SKM-1 (cell line): Measurements from ENCODE around the gene SDHAF1.
"Not testable (repeated sequence)": the region's sequence is repeated elsewhere in the genome, so short reads cannot be mapped to it uniquely, and the experiment has no call there.

Source experiments
- DNase-seq: peaks from one replicate; lab custom pipeline; 2025; ENCODE audit not compliant: unreplicated experiment; lab: John Stamatoyannopoulos, UW

SDHAF1 gene, protein sequence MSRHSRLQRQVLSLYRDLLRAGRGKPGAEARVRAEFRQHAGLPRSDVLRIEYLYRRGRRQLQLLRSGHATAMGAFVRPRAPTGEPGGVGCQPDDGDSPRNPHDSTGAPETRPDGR

DNA sequence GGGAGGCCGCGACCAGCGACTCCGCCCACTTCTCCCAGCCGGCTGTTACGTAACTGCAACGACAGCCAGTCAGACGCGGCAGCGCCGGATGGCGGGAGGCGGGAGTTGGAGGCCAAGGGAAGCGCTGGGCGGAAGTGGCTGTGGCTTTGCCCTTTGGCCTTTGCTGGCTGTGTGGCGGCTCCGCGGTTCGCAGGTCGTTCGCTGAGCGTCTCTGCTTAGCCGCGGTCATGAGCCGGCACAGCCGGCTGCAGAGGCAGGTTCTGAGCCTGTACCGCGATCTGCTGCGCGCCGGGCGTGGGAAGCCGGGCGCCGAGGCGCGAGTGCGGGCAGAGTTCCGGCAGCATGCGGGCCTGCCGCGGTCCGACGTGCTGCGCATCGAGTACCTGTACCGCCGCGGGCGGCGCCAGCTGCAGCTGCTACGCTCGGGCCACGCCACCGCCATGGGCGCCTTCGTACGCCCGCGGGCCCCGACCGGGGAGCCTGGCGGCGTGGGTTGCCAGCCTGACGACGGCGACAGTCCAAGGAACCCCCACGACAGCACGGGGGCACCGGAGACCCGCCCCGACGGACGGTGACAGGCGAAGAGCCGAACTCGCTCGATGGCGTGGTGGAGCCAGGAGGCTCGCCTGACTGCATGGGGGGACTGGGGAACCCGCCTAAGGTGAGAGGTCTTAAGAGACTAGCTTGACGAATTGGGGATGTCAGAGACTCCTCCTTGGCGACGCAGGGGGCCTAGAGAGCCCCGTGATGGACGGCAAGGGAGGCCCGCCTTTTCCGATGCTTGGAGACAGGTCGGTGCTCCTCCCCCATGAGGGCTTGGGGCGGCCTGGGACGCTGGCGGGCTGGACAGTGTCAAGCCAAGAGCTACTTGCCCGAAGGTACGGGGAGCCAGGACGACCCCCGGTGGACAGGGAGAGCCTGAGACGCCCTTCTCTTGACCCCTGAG lies at the start of gene SDHAF1:
SDHAF1 (plus strand) TSS at position 141 of the 946 bp plus-strand sequence; CDS start at position 228, 87 bp downstream.
- peak; percentile 89 for DNase-seq

DNA sequence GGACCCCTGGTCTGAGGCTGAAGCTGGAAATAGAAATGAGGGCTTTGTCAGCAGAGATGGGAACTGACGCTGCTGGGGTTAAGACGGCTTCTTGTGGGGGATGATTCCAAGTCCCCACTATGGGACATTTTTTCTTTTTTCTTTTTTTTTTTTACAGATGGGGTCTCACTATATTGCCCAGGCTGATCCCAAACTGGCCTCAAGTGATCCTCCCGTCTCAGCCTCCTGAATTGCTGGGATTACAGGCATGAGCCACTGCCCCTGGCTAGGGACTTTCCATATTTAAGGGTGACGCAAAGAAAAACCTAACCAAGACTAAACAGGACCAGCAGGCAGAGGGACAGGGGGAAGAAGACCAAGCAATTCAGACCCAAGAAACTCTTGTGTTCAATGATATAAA lies 48.8 kb upstream of the SDHAF1 start:
- no peak for DNase-seq

DNA sequence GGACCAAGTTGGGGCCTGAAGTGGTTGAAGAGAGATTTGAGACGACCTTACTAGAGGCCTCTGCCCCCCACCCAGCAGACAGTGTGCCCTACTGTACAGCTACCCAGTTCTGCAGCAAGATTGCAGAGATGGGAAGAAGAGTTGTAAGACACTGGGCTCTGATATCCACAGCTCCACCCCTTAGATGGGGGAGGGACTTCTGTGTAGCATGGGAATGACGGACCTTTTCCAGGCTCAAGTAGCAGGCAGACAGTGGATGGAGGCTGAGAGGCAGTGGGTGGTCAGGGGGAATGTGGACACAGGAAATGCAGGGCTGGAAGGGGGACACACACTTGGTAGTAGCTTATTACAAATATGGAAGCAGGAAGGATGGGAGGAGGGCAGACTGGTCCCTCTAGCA lies 45.9 kb upstream of the SDHAF1 start:
- no peak for DNase-seq

DNA sequence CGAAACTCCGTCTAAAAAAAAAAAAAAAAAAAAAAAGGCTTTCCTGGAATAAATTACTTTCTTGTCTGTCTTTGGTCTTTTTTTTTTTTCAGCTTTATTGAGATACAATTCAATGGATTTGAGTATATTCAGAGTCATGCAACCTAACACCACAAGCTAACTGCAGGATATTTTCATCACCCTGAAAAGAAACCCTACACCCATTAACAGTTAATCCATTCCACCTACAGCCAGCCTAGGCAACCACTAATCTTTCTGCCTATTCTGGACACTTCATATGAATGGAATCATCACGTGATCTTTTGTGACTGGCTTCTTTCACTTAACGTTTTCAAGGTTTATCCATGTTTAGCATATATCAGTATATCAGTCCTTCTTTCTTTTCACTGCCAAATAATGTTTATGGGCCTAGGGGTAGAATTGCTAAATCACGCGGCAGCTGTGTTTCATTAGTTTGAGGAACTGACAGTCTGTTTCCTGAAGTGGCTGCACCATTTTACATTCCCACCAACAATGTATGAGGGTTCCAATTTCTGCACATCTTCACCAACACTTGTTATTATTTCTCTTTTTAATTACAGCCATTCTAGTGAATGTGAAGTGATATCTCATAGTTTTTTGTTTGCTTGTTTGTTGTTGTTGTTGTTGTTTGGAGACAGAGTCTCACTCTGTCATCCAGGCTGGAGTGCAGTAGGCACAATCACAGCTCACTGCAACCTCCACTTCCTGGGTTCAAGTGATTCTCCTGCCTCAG lies 38.9 kb upstream of the SDHAF1 start:
- no peak for DNase-seq

DNA sequence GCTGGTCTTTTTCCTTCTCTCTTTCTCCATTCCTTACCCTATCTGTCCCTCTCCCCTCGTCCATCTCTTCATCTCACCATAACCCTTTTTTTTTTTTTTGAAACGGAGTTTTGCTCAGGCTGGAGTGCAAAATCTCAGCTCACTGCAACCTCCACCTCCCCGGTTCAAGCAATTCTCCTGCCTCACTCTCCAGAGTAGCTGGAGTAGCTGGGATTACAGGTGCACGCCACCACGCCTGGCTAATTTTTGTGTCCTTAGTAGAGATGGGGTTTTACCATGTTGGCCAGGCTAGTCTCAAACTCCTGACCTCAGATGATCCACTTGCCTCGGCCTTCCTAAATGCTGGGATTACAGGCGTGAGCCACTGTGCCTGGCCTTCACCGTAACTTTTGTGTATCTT lies 37.6 kb upstream of the SDHAF1 start:
- not testable (repeated sequence) for DNase-seq

DNA sequence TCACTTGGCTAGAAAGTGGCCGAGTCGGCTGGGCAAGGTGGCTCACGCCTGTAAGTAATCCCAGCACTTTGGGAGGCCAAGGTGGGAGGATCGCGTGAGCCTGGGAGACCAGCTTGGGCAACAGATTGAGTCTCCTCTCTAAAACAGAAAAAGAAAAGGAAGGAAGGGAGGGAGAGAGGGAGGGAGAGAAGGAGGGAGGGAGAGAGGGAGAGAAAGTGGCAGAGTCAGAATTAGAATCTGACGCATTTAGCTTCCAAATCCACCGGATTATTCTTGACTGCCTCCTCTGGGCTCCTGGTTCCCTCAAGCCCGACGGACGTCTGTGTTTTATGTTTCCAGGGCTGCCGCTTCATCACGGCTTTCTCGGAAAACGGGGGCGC lies 36.3 kb upstream of the SDHAF1 start:
- DNase-seq = no peak

DNA sequence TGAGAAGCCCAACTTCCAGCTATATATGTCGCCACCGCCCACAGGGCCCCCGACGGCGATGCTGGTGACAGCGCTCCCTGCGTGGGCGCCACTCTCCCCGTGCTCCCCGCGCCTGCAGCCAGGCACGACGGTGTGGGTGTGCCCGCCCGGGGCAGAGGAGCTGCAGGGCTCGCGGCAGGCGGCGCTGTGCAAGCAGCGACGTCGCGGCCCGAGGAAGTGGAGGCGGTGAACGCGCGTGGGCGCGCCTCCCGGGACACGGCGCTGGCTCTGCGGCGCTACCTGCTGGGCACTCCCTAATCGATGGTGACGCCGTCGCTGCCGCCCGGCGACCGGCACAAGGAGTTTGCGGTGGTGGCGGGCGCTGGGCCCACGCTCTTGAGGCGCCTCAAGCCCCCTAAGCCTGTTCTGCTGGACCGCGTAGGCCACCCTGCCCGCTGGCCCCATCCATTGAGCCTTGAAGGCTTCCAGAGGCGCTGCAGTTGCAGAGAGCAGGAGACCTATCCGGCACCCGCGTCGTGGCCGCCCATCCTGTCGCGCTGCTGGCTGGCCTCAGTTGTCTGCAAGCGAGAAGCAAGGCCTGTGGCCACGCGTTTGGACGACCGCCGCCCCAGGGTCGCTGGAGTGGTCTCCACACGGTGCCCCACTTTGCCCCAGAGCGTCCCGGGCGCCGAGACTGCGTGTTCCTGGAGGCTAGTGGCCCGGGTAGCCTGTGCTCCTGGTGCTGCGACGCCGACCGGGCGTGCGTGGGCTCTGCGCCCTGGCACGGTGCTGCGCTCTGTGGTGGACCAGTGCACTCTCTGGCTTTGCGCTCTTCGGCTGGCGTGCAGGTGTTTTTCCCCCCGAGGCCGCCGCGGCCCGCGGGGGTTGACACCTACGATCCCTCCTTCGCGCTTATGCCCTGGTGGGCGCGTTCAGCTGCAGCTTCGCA lies 35.7 kb upstream of the SDHAF1 start:
- DNase-seq = no peak

DNA sequence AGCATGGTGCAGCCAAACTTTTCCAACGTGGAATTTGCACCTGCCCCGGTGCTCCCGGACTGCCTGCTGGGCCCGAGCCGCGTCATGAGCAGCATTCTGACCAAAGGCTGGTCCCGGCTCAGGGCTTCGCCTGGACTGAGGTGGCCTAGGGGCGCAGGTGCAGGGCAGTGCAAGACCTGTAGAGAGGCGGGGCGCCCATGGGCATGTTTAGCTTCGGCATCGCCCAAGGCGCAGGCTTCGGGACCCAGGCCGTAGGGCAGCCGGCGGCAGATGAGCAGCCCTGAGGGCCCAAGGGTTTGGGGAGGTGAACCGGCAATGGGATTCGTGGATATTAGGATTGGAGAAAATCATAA lies 35.0 kb upstream of the SDHAF1 start:
- DNase-seq = no peak

DNA sequence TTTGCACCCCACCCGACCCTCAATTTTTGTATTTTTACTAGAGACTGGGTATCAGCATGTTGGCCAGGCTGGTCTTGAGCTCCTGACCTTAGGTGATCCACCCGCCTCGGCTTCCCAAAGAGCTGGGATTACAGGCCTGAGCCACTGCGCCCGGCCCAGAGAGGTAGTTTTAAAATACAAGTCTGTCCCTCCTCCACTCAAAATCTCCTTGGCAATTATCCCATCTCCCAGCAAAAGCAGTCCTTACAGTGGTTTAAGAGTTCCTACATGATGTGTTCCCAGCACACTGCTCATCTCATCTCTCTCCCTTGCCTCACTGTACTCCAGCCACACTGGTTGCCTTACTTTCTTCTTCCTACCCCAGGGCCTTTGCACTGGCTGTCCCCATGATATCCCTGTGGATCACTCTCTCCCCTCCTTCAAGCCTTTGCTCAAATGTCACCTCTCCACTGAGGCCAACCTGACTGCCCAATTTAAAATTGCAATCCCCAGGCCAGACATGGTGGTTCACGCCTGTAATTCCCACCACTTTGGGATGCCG lies 34.5 kb upstream of the SDHAF1 start:
- no peak for DNase-seq

DNA sequence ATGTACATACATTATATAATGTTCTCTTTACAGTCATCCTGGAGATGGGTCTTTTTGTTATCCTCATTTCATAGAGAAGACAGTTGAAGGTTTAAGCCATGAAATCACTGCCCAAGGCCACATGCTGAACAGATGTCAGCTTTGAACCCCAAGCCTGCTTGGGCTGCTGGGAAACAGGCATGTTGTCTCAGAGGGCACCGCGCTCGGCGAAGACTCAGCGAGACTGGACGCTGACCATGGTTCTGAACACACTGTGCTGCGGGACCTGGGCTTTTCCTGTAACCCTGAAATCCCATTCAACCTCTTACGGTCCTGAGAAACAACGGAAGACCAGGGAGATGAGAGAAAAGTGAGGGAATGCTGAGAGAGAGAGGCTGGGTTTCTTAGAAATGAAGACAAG lies 31.5 kb upstream of the SDHAF1 start:
- no peak for DNase-seq

DNA sequence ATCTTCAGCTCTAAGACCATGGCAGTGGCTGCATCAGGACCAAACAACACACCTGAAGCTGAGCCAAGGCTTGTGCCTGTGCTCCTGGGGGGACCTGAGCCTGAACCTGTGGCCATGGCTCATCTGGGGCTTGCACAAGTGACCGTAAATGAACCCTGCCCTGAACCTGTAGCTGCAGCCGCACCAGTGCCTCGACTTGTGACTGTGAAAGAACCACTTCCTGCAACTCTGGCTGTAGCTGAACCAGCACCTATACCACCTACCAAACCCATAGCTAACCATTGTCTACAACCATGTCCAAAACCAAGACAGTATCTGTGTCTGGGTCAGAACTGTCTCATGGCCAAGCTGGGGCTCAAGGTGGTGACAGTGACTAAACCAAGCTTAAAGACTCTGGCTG lies 28.2 kb upstream of the SDHAF1 start:
- DNase-seq = no peak

DNA sequence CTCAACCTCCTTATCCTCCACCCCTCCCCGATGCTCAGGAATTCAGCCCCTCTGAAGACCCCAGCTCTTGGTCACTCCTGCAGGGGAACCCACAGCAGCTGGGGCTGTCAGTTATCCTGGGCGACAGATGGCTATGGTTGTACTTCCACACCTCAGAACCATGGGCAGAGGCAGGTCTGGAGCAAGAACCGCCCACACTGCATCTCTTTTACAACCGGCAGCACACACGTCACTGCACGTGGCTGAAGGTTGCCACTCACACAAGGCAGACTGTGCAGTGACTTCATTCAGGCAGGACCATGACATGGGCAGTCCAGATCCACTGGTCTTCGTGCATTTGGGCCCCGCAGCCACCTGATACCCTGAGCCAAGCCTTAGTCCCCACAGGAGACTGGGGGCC lies 21.5 kb upstream of the SDHAF1 start:
- DNase-seq = no peak

DNA sequence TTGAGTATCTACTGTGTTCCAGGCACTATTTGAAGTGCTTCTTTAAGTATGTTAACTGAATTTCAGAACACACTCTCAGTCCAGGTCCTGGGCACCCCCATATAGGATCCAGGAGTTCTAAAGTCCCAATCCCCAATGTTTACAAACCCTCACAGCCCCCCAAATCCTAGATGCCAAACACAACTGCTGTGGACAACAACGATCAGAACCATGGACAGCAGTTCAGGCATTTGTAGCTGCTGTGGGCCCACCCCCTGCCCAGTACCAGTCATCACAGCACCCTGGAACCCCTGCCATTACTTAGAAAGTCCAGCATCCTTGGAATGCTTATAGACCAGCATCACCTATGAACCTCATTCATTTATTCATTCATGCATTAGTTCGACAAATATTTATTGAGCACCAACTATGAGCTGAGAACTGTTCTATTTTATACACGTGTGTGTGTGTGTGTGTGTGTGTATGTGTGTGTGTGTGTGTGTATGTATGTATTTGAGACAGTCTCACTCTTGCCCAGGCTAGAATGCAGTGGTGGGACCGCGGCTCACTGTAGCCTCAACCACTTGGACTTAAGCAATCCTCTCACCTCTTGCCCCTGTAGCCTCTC lies 19.3 kb upstream of the SDHAF1 start:
- DNase-seq = no peak

DNA sequence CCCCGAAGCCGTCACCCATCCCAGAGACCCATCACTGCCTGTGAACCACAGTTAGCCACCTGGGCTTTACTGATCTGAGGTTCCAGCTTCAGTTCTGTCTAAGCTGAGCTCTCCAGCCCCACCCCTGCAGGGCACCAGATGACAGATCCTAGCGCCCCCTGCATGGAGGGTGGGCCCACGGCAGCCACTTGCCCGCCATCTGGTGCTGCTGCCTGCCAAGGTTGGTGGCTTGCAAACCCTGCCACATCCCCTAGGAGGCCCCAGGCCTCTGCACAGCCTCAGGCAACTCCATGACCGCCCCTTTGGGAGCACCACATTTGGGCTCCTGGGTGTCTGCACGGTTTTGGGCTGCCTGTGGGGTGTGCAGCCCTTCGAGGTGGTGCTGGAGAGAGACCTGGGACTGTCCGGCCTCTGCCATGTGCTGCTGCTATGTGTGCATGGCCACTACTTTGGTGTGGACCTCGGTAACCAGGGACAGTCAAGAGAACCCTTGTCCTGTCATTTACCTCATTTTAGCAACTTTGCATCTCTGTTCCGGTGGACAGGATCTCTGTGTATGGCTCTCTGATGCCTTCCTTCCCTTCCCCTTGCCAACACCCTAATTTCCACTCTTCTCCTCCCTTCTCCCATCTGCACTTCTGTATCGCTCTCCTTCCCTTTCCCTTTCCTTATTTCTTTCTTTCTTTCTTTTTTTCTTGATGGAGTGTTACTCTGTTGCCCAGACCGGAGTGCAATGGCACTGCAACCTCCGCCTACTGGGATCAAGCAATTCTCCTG lies 17.4 kb upstream of the SDHAF1 start:
- DNase-seq = no peak

DNA sequence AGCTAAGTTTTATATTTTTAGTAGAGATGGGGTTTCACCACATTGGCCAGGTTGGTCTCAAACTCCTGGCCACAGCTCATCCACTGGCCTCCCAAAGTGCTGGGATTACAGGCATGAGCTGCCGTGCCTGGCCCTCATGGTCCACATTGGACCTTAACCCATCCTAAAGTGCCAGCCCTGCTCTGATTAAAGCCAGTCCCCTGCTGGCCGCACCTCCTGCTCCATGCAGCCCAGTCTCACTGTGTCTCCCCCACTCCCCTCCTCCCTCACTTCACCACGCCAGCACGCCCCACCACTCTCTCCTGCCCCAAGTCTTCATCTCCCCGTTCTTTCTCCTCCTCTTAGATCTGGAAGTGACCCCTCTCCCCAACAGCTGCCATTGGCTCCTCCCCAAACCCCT lies 16.7 kb upstream of the SDHAF1 start:
- DNase-seq = no peak

DNA sequence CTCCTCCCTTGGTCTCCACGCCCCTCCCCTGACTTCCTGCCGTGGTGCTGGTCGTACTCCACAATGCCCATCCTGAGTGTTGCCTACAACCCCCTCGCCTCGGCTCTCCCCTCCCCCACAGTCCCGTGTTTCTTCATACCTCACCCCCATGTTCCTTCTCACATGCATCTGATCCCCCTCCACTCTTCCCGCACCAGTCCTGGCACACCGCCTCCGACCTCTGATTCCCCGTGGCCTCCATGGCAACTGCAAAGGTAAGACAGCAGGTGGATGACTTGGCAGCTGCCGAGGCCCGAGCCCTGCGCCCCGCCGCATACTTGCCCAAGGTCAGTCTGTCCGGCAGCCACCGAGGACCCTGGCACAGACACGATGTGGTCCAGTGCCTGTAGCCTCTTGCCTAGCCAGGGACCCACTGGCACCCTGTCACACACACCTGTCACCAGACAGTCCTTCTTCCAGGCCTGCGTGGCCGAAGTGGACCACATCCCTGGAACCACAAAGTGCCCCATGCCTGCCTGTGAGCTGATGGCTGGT lies 16.1 kb upstream of the SDHAF1 start:
- no peak for DNase-seq

DNA sequence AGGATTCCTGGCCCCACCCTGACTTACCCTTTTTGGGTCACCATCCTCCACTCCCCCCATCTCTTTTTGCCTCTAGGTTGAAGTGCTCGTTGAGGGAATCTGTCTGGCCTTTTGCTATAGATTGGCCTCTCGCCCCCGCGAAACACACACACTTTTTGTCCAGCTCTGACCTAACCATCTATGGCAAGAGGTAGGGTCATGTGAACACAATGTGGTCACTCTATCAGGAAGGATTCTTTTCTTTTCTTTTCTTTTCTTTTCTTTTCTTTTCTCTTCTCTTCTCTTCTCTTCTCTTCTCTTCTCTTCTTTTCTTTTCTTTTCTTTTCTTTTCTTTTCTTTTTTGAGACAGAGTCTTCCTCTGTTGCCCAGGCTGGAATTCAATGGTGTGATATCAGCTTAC lies 14.0 kb upstream of the SDHAF1 start:
- DNase-seq = not testable (repeated sequence)

DNA sequence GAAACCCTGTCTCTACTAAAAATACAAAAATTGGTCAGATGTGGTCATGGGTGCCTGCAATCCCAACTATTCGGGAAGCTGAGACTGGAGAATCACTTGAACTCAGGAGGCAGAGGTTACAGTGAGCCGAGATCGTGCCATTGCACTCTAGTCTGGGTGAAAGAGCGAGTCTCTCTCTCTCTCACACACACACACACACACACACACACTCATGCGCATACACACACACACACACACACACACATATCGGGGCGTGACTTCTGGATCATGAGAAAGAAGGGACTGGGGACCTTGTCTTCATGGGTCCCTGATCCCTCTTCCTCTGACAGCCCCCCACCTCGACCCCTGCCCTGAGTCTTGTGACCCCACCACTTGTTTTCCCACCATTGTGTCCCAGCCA lies 11.8 kb upstream of the SDHAF1 start:
- no peak for DNase-seq

DNA sequence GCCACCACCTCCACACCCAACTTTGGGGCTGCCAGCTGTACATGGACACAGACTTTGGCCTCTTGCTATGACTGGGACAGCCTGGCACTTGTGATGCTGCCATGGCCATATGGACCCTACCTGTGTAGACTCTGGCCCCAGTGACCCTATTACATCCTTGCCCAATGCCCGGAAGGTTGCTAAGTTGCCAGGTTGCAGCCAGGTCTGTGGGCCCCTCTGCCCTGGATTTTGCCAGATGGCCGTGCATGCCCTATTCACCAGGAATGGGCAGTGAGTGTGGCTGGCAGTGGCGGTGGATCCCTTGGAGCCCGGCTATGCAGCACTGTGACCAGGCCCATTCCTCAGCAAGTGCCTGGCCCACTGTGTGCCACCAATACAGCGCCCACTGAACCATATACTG lies 8.9 kb upstream of the SDHAF1 start:
- no peak for DNase-seq
